Fibroblast of lung (primary cell): ENCODE measurements around the gene IGSF21.

Source experiments
- CTCF ChIP-seq, 2 donors: IDR thresholded peaks in 1 of 2; conservative IDR thresholded peaks in 1 of 2; 1 replicate in 1 of 2; 2 replicates in 1 of 2; pipeline ENCODE4 v1.5.1; 2011 to 2012; ENCODE audit warnings: low read length in 2 of 2, control low read depth in 1 of 2, inconsistent platforms in 1 of 2, low read depth in 1 of 2, mild to moderate bottlenecking in 1 of 2
- EZH2 ChIP-seq: IDR thresholded peaks from 2 replicates; pipeline ENCODE4 v1.5.1; 2012; ENCODE audit warnings: low read length, control low read depth, mild to moderate bottlenecking; ENCODE audit errors: missing control alignments

GRCh38 chr1:18240906-18241305 is 133.3 kb downstream of the IGSF21 start:
- no peak for TF ChIP-seq CTCF (conservative IDR thresholded peaks at IDR 0.05 in 1 of 2, IDR thresholded peaks at IDR 0.05 in 1 of 2; ENCODE audit: low read depth in 1 of 2, low read length in 2 of 2)
- no peak for TF ChIP-seq EZH2
